Stimulated activated CD4-positive, alpha-beta T cell treated with anti-CD3 and anti-CD28 coated beads, Interleukin-2, amount 100 ng/mL, for 48 hours (primary cell): Measurements from ENCODE around the gene CAB39L.
"Not testable (repeated sequence)": the region's sequence is repeated elsewhere in the genome, so short reads cannot be mapped to it uniquely, and the experiment has no call there.

Source experiments
- DNase-seq, 2 donors: peaks; one replicate each; pipeline ENCODE4 v3.0.0-alpha.2; 2020

The CAB39L gene

DNA sequence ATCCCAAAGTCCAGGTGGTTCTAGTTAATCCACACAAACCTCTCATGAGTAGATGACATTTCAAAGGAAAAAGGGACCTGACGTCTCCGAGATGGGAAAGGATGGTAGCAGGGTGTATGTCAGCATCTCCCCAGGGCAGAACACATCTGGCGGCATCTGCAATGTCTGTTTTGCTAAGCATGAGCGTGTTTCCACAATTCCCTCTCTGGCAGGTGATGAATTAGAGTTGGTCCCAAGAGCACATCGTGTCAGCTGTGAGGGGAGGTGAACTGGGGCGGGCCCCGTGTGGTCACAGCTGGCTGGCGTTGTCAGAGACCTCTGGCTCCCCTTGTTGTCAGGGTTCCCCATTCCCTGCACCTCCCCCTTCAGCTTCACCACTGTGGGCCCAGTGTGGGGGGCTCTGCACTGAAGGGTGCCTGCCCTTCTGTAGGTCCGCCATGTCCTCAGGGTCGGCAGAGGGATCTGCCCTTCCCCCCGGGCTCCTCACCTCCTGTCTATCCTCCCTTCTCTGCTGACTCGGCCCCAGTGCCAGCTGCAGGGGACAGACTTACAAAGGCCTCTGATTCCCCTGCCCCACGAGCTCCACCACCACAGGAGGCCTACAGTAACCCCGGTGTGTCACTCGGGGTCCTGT, 138.0 kb downstream of the CAB39L start:
- DNase-seq = no peak

DNA sequence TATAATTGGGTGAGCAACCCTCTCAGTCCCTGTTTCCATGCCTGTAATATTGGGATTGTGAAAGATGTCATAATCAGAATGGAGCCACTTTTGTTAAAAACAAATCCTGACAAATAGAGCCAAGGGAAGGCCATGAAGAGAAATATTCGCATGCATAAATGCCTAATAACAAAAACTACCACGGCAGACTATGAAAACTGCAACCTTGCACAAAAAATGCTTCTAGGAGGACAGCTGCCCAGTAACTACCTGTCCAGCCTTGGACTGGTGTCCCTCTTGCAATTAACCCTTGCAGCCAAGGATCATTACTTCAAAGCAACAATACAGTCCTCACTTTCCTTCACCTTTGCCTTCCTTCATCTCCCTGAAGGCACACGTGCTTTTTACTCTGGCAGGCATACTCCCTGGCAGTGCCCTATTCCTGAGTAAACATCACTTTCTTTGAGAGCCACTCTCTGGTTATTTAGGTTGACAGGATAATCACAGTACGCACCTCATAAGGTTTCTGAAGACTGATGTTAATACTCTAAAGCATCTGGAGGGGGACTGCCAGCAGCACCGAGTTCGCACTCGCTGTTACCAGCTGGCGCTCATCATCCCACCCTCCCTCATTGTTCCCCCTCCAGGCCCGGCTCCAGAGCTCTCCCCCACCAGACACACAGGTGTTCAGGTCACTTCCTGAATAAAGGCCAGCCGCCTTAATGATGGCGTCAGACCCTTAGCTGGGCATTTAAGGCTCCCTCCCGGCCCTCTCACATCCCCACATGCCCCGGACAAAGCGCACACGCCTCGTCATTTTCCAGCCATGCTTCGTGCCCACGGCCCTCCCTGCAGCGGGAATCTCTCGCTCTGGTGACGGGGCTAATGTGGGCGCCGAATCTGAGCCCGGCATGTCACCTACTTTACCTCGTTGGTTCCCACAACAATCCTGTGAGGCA, 138.8 kb downstream of the CAB39L start:
- DNase-seq = no peak

DNA sequence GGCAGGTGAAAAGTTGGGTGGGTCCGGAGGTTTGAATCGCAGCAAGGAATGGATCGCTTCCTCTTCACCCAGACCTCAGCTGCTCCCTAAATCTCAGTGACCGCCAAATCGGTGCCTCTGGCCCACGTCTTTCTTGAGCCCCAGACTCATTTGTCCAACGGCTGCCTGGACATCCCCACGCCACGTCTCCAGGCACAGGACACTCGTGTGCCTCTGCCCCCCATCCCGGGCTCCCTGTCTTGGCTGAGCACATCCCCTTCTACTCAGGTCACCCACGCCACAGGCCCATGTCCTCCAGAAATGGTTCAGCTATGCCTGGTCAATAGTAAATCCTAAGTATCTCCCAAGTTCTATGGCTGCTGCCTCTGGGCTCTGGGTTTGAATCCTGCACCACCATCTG, 139.5 kb downstream of the CAB39L start:
- no peak for DNase-seq

DNA sequence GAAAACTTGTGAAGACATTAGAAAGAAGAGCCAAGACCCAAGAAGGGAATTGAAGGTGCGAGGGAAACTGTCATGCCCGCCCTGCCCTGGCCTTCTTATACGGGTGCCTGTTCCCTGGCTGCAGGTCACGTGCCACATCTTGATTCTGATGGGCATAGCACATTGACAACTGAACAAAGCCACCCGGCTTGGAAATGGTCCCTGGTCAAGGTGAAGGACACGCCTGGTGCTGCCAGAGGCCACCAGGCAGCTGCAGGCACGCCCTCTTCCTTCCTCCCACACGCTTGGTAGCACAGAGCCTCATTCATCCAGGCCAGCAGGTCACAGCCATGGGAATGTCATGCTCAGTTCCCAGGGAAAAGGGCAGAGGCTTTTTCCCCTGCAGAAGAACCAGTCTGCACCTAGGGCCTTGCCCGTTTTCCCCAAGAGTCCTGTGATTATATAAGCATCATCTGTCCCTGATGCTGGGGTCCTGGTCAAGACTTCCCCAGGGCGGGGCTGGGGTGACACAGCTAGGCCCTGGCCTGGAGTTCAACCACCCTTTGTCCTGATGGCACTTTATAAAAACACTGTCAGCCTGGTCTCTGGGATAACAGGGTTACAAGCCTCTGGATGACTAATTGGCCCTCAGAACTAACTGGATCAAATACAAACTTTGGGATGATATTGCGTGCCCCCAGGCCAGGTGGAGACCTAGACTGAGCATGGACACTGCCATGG, 140.2 kb downstream of the CAB39L start:
- DNase-seq = no peak

DNA sequence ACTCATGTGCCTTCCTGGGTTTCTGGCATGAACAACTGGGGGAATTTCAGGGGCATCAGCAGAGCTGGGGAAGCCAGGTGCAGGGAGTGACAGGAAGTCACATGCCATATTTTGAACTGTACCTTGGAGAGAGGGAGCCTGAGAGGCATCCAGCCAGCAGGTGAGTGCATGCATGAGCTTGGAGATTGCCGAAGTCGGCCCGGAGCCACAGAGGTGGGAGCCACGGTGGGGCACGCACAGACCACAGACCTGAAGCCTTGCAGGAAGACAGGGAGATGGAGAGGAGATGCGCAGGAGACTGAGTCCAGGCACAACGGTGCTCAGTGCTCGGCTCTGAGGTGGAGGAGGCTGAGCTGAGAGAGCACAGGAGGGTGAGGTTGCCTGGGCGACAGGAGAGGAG, 141.0 kb downstream of the CAB39L start:
- DNase-seq = no peak

DNA sequence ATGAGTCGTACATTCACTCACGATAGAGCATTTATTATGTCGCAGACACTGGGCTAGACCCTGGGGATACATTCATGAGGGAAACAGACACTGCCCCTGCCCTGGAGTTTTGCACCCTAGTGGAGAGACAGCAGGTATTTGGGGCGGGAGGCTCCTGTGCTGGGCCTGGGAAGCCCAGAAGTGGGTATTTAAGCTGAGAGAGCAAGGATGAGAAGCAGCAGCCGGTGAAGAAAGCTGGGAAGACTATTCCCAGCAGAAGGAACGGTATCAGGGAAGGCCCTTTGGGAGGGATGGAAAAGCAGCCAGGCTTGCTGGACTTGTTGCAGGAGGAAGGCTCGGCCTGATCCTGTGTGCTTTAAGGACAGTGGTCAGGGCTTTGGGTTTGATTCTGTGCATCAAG, 141.6 kb downstream of the CAB39L start:
- DNase-seq = no peak

DNA sequence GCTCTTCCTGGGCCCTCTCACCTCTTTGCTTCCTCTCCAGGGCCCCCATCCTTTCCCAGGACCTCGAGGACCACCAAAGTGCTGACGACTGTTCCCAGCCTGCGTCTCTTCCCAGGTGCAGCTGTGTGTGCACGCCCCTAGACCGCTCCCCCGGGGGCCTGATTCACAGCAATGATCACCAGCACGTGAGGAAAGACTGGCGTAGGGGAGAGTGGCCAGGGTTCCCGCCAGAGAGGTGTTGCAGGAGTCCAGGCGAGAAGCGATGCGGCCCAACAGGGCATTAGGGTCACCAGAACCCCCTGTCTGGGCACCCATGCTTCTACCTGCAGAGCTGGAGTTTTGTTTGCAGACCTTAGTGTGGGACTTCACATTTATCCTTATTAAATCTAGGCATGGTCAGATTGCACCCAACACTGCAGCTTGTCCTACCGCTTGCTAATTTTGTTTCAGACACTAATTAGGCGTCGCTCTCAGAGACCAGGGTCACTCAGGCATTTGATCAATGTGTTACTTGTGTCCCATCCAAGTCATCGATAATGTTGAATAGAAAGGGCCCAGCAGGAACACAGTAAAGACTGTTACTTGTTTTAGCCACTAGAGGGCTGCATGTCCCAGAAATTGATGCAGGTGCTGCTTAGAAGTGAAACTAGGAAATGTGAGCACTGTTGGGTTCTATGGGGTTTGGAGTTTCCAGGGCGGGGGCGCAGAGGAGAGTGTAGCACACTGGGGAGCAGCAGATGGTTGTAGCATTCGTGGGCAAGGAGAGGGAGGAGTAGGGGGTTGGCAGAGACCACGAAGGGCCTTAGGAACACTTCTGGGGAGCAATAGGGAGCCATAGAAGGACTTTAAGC, 142.9 kb downstream of the CAB39L start:
- peak; percentile 39 to 55 for DNase-seq

DNA sequence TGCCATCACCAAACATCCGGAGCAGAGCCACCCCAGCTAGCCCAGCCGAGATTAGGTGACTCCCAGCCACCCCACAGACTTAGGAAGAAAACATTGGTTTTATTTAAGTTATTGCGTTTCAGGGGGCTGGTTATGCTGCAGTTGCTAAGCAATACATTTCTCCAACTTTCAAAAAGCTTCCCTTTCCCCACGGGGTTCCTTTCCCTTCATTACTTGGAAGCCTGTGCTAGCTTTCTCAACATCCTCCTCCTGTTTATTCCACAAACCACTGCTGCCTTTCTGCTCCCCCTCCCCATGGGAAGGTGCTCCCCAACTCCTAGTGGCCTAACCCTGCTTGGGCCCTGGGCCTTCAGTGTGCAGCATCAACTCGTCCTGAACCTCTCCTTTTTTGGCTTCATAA, 143.6 kb downstream of the CAB39L start:
- DNase-seq = no peak

DNA sequence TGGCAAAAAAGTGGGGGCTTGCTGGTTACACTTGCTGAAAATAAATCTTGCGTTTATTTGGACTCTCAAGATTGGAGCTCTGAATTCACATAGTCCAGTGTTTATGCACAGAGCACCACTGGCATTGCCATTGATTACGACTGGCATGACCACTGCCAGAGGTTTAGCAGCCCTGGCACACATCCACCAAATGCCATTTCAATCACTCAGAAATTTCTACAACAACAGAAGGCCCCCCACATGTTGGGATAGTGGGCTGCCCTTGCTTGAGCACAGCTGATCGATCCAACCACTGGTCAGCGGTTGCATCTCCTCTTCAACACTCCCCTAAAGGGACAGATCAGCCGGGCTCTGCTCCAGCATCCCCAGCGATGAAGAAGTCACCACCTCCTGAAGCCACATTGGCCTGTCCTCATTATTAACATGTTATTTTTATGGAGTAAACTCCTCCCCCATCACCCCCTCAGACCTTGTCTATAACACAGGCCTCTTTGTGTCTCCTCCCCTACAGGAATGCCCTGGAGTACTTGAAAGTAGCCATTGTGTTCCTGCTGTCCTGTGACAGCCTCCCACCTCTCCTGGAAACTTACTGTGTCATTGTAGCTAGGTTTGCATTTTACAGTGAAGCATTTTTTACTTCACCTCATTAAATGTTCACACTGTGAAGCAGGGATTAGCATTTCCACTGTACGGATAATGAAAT, 144.8 kb downstream of the CAB39L start:
- DNase-seq = no peak

DNA sequence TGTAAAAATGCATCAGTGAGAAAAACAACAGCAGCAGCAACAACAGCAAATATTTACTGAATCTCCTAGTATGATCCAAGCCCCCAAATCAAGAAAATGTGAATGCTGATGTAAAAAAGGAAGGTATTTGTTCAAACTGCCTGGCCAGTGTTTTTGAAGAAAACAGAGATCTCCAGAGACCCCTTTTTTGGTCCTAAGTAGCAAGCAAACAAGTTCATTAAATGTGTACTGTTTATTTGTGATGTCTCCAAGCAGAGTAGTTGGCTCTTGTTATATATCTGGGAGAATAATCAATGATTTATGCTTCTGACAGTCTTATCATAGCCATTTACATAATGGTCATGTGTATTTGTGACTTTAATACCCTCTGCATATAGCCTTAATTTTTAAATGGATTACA, 145.4 kb downstream of the CAB39L start:
- no peak for DNase-seq

DNA sequence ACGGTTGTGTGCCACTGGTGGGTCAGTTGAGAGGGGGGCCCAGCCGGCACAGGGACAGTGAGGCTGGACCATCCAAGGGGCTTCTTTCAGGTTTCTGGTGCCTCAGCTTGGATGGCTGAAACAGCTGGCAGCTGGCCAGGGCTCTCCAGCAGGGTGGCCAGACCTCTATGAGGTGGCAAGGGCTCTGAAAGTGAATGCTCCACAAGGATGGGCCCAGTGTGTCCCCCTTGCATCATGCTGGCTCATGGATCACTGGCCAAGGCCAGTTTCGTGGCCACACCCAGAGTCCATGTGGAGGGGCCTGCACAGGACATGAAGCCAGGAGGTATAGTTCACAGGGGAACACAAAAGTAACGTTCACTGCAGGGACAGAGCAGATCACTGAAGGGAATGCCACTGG, 146.5 kb downstream of the CAB39L start:
- DNase-seq = no peak

DNA sequence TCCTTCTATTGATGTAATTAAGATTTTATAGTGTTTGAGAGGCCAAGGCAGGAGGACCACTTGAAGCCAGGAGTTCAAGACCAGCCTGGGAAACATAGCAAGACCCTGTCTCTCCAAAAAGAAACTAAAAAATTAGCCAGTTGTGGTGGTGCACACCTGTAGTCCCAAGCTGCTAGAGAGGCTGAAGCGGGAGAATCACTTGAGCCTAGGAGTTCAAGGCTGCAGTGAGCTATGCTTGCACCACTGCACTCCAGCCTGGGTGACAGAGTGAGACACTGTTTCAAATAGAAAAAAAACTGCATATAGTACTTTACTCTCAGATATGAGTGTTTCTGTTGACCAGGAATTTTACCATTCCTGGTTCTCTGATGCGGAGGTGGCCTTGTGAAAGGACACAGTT, 147.2 kb downstream of the CAB39L start:
- no peak for DNase-seq

DNA sequence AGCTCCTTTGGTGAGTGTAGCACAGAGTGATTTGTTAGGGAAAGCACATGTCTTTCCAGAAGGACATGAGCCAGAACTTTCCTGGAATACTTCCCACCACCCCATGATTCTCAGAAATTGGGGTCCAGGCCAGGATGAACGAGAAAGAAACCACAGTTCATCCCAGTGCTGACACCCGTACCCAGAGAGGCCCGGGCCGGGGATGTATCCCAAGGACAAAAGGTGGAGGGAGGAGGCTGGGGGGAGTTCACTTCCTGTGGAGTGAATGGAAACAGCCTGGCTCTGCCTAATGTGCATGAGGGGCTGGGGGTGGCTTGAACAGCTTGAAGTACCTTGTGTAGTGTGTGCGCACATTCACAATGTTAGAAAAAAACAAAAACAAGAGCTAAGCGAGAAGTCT, 148.6 kb downstream of the CAB39L start:
- no peak for DNase-seq

DNA sequence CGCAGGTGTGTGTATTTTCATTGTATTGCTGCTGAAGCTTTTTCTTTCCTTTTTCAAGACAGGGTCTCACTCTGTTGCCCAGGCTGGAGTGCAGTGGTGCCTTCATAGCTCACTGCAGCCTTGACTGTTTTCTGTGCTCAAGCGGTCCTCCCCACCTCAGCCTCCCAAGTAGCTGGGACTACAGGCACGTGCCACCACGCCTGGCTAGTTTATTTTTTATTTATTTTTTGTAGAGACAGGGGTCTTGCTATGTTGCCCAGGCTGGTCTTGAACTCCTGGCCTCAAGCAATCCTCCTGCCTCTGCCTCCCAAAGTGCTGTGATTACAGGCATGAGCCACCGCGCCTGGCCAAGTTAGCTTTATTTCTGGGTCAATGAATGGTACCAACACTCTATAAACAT, 149.1 kb downstream of the CAB39L start:
- DNase-seq = not testable (repeated sequence)

DNA sequence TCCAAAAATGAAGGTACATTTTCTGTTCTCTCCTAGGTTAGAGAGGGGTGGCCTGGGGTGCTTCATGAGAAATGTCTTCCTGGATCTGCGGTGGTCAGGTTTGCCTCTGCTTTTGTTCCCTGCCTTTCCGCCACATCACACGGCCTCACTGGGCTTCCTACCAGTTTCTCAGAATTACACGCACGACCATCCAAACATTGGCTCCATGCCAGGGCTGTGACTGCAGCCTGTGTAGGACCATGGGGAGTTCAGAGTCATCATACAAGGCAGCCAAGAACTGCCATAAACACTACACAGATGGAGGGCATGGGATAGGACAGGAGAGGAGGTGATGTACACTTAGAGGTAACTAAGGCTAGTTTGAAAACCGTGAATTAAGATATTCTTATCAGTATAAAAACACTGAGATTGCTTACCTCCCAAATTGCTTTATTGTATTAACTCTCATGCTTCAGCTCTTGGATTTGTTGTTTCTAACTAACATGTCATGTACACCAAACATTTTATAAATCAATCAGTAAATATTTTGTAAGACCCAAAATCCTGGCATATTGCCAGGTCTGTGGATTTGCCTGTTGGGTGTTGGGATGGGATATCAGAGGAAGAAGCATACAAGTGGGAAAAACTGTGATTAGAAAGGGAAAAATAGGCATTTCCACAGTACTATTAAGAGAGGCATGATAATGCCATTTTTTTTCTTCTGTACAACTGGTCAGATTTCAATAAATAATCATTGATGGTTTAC, 150.9 kb downstream of the CAB39L start:
- DNase-seq = no peak

DNA sequence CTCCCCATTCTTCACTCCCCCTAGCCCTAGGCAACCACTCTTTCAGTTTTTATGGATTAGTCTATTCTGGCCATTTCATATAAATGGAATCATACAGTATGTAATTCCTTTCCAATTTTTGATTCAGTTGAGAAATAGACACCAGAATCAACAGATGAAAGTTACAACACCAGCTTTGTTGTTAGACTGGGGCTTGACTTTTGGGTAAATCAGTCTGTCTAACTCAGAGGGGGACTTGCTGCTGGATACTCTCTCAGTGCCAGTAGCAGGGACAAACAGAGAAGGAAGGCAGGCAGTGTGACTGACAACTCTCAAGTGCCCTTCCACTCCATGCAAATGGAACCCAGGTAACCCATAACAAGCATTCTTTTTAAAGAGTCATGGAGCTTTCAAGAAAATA, 155.4 kb downstream of the CAB39L start:
- DNase-seq = no peak

DNA sequence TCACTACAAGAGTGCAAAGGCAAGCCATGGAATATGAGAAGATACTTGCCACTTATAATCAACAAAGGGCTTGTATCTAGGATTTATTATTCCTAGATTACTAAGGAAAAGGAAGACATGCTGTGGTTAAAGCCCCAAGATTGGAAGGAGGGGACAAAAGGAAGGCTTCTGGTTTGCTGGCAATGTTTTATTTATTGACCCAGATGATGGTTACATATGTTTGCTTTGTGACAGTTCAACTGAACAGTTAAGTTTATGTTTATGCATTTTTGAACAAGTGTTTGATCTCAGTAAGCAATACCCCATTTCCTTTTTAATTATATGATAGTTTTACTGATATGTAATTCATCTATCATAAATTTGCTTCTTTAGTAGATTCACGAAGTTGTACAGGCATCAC, 155.9 kb downstream of the CAB39L start:
- DNase-seq = no peak

DNA sequence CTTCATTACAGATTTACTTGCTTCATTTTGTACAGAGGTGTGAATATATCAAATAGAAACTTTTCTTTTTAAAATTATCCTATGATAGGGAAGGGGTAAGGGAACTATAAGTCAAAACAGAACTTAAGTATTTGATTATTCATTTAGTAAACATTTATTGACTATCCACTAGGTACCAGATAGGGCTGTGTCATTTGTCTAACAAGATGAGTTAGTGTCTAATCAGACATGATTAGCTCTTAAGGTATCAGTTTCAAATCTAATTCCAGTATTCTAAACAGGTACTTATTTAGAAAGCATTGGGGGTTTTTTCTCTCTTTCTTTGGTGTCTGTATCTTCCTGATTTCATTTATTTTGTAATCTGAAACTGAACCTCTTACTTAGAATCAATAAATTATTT, 164.0 kb downstream of the CAB39L start:
- no peak for DNase-seq

DNA sequence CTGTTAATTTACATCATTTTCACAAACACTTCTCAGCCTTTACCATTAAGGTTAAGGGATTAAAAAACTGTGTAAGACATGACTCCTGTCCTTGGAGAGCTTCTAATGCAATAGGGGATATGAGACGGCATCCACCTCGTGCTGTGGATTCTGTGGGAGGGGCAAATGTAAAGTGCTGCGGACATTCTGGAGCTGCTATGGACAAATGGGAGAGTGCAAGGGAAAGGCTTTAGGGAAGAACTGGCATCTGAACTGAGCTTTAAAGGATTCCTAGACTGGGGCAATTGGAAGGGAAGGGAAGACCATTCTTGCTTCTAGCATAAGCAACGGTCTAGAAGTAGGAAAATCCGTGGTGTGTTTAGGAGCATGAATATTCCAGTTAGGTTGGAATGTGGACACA, 164.8 kb downstream of the CAB39L start:
- DNase-seq = no peak

DNA sequence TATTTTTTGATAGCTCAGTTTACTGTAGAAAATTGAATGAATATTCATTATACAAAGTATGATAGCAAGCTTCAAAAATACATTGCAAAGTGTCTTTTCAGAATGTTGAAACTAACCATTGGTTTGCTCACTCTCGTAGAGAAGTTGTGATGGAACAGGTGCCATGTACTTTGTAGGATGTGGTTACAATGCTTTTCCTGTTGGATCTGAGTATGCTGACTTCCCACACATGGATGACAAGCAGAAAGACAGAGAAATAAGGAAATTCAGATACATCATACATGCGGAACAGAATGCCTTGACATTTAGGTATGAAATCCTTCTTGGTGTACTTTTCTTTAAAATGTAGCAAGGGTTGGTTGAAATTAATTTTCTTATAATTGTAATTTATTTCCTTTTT, 165.7 kb downstream of the CAB39L start:
- DNase-seq = no peak

DNA sequence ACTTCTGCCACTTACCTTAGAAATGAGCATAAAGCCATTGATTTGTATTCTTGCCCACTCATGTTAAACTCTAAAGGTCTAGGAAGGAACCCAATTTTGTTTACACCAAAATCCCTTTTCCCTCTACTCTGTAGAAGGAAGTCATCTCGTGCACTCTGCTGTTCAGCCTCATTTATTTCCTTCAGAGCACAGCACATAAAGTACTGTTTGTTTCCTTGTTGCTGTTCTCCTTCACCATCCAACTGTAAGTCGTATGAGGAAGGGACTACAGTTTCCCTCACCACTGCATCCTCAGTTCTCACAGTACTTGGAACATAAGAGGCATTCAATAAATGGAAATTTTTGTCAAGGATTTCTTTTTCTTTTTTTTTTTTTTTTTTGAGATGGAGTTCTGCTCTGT, 171.6 kb downstream of the CAB39L start:
- no peak for DNase-seq

DNA sequence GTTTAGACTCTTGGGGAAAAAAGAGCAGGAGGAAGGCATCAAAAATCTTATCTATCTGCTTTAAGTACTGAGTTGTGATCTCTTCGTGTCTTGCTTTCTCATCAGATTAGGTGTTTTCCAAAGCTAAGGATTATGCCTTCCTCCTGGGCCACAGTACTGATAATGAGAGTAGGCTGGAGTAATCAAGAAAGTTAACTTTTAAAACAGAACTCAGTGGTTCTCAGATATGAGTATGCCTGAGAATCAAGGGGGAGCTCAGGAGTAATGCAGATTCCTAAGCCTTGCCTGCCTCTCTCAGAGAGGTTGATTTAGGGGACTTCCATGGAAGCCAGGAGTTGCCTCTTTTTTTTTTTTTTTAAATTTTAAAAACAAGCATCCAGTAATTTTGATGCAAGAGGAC, 172.6 kb downstream of the CAB39L start:
- DNase-seq = no peak
